Measurements from ENCODE around the gene SLC5A11. TPM values are rescaled to one million over a fixed set of nuclear protein-coding genes. Genes with fewer than 3 reads are reported as not detected.
"Not testable (repeated sequence)": the region's sequence is repeated elsewhere in the genome, so short reads cannot be mapped to it uniquely, and the experiment has no call there.

Gene SLC5A11
- total and polyA plus RNA-seq, 8 donors: 0.09 to 0.60 (median 0.14) TPM; not detected in 1

- DNase-seq (peak in 2 of 4 donors; percentile 35 to 37), ATAC-seq (no peak)
- TF ChIP-seq CTCF (IDR thresholded peaks at IDR 0.05): no peak
- Histone ChIP-seq H3K4me1 (no peaks in the 10 kb centered on the region), H3K36me3 (peaks cover 0 to 100% of the 10 kb centered on the region in 2 donors), H3K4me3 (no peak overlapping the region), H3K9me3 (no peaks in the 10 kb centered on the region), H3K27me3 (no peaks in the 10 kb centered on the region), H3K27ac (no peak overlapping the region)
- intact Hi-C loops (cut with DNase I): loop anchor here in 1 of 2 donors (10.0 kb wide), 1 partner anchor 242 kb away; no protein-coding TSS in a partner anchor
Measured at GRCh38 chr16:24807301-24807700, 38.5 kb upstream of the SLC5A11 start.

- Histone ChIP-seq H3K27ac (no peak overlapping the region), H3K4me1 (no peaks in the 10 kb centered on the region), H3K4me3 (no peak overlapping the region), H3K27me3 (no peaks in the 10 kb centered on the region), H3K36me3 (peaks cover 0 to 100% of the 10 kb centered on the region in 2 donors), H3K9me3 (no peaks in the 10 kb centered on the region)
- ATAC-seq: no peak
- TF ChIP-seq CTCF (IDR thresholded peaks at IDR 0.05): no peak
- intact Hi-C loops (cut with DNase I): no loop called here
- no peak for DNase-seq
Measured at GRCh38 chr16:24810951-24811843, 34.6 kb upstream of the SLC5A11 start.

GRCh38 chr16:24812813-24813212 is 33.0 kb upstream of the SLC5A11 start:
- DNase-seq; intact Hi-C loops (cut with DNase I); H3K9me3 ChIP-seq; H3K4me3 ChIP-seq; H3K27ac ChIP-seq; H3K27me3 ChIP-seq; ATAC-seq; H3K4me1 ChIP-seq: not testable (repeated sequence)
- peaks cover 0 to 100% of the 10 kb centered on the region in 2 donors for H3K36me3 ChIP-seq

- Histone ChIP-seq H3K9me3 (no peaks in the 10 kb centered on the region), H3K27me3 (no peaks in the 10 kb centered on the region), H3K4me3 (no peak overlapping the region), H3K27ac (no peak overlapping the region), H3K36me3 (peaks cover 0 to 100% of the 10 kb centered on the region in 2 donors), H3K4me1 (peaks cover 6 to 7% of the 10 kb centered on the region in 2 donors)
- ATAC-seq (no peak), DNase-seq (no peak)
- intact Hi-C loops (cut with DNase I): no loop called here
- no peak for TF ChIP-seq CTCF (IDR thresholded peaks at IDR 0.05)
Measured at GRCh38 chr16:24815021-24815420, 30.7 kb upstream of the SLC5A11 start.

- DNase-seq (no peak), ATAC-seq (no peak)
- no peaks in the 10 kb centered on the region for H3K27me3 ChIP-seq
- TF ChIP-seq CTCF (IDR thresholded peaks at IDR 0.05): no peak
- H3K36me3 ChIP-seq: peaks cover 0 to 100% of the 10 kb centered on the region in 2 donors
- intact Hi-C loops (cut with DNase I): no loop called here
- no peak overlapping the region for H3K27ac ChIP-seq
- no peaks in the 10 kb centered on the region for H3K9me3 ChIP-seq
- H3K4me3 ChIP-seq: no peak overlapping the region
- H3K4me1 ChIP-seq: peaks cover 6 to 7% of the 10 kb centered on the region in 2 donors
Measured at GRCh38 chr16:24816688-24817087, 29.1 kb upstream of the SLC5A11 start.

All from left lung (tissue), 10 donors.